Measurements from ENCODE around the gene QARS1. TPM values are rescaled to one million over a fixed set of nuclear protein-coding genes. Genes with fewer than 3 reads are reported as not detected.
A peak's percentile ranks its signal among the peaks of the same experiment; 100 is the strongest.

The QARS1 gene
- total RNA-seq, 1 experiment from 2014 or later, result 326 TPM

DNA sequence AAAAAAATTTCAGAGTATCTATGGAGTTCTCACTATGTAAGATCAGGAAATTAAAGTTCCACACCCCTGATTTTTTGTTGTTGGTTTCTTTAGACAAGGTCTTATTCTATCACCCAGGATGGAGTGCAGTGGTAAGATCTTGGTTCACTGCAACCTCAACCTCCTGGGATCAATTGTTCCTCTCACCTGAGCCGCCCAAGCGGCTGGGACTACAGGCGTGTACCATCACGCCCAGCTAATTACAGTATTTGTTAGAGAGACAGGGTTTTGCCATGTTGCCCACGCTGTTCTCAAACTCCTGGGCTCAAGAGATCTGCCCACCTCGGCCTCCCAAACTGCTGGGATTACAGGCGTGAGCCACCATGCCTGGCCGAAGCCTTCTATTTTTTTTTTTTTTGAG, 23.1 kb downstream of the QARS1 start:
- DNase-seq (ENCODE audit: low read depth), result no peak
- in situ Hi-C loops (cut with HindIII; ENCODE audit: low pct_unique_long_range_greater_than_20kb, low sequenced_read_pairs), result no loop called here

GRCh38 chr3:49079270-49079669, 25.3 kb downstream of the QARS1 start:
- in situ Hi-C loops (cut with HindIII; ENCODE audit: low pct_unique_long_range_greater_than_20kb, low sequenced_read_pairs), result no loop called here
- no peak for DNase-seq (ENCODE audit: low read depth)

GRCh38 chr3:49076646-49077045, 27.9 kb downstream of the QARS1 start:
- no peak for DNase-seq (ENCODE audit: low read depth)
- in situ Hi-C loops (cut with HindIII; ENCODE audit: low pct_unique_long_range_greater_than_20kb, low sequenced_read_pairs), result no loop called here

DNA sequence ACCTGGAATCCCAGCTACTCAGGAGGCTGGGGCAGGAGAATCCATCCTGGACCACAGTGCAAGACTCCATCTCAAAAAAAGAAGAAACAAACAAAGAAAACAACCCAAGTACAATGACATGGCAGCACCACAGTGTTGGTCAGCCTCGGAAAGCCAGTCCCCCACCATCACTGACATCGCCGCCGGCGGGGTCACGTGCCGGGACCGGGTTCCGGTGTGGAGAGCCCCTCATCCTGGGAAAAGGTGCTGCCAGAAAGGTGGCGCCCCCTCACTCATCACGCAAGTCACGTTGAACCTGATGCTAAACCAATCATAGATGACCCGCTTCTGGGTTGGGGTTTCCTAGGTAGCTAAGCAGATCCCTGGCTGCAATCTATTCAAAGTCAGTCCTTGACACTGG, 28.4 kb downstream of the QARS1 start:
- DNase-seq (ENCODE audit: low read depth), result no peak
- in situ Hi-C loops (cut with HindIII; ENCODE audit: low pct_unique_long_range_greater_than_20kb, low sequenced_read_pairs), result no loop called here

GRCh38 chr3:49058011-49058410, 46.5 kb downstream of the QARS1 start:
- in situ Hi-C loops (cut with HindIII; ENCODE audit: low pct_unique_long_range_greater_than_20kb, low sequenced_read_pairs), result no loop called here
- DNase-seq (ENCODE audit: low read depth), result peak; percentile 4

GRCh38 chr3:49057268-49057667, 47.3 kb downstream of the QARS1 start:
- in situ Hi-C loops (cut with HindIII; ENCODE audit: low pct_unique_long_range_greater_than_20kb, low sequenced_read_pairs), result no loop called here
- DNase-seq (ENCODE audit: low read depth), result no peak

DNA sequence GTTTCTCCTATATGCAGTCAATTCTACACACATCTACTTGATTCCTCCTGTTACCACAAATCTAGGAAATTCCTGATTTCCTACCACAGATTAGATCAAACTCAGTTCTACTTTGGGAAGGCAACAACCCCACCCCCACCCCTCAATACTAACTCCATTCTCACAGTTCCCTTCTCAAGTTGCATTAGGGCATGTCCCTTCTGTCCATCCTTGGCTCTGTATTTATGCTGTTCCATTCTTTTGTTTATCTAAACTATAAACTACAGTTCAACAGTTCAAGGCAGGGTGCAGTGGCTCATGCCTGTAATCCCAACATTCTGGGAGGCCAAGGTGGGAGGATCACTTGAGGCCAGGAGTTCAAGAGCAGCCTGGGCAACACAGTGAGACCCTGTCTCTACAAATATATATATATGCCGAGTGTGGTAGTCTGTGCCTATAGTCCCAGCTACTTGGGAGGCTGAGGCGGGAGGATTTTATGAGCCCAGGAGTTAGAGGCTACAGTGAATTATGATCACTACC, 50.2 kb downstream of the QARS1 start:
- in situ Hi-C loops (cut with HindIII; ENCODE audit: low pct_unique_long_range_greater_than_20kb, low sequenced_read_pairs), result no loop called here
- no peak for DNase-seq (ENCODE audit: low read depth)

DNA sequence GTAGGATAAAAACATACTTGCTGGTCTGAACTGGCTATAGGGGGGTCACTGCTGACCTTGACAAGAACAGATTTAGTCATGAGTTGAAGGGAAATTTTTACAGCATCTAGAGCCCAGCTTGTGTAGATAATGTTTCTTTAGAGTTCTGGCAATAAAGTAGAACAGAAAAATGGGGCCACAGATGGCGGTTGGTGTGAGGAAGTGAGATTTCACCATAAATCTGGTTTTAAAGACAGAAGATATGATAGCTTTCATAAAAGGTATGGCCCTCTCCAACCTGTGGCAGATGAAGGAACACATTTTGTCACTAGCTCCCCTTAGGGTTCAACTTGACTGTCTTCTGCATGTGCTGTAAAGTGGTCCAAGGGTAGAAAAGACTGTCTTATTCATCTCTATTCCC, 51.0 kb downstream of the QARS1 start:
- in situ Hi-C loops (cut with HindIII; ENCODE audit: low pct_unique_long_range_greater_than_20kb, low sequenced_read_pairs), result no loop called here
- DNase-seq (ENCODE audit: low read depth), result no peak

Other genes starting within 250 kb of the QARS1 start
- gene SLC25A20, start 205.9 kb downstream of the QARS1 start, total RNA-seq (2014; rRNA removed; shearing (Covaris generic); ENCODE audit: low replicate concordance), result 11.0 and 26.8 TPM in 2 replicates
- 67.2 and 83.3 TPM in 2 replicates for gene ARIH2, start 185.9 kb downstream of the QARS1 start, total RNA-seq (2014; rRNA removed; shearing (Covaris generic); ENCODE audit: low replicate concordance)
- 65.2 and 72.9 TPM in 2 replicates for gene P4HTM, start 114.5 kb downstream of the QARS1 start, total RNA-seq (2014; rRNA removed; shearing (Covaris generic); ENCODE audit: low replicate concordance)
- 38.0 and 38.2 TPM in 2 replicates for gene WDR6, start 97.4 kb downstream of the QARS1 start, total RNA-seq (2014; rRNA removed; shearing (Covaris generic); ENCODE audit: low replicate concordance)
- gene DALRD3, start 86.2 kb downstream of the QARS1 start, total RNA-seq (2014; rRNA removed; shearing (Covaris generic); ENCODE audit: low replicate concordance), result 63.4 and 69.7 TPM in 2 replicates
- 170 and 175 TPM in 2 replicates for gene NDUFAF3, start 82.6 kb downstream of the QARS1 start, total RNA-seq (2014; rRNA removed; shearing (Covaris generic); ENCODE audit: low replicate concordance)
- gene IMPDH2, start 75.4 kb downstream of the QARS1 start, total RNA-seq (2014; rRNA removed; shearing (Covaris generic); ENCODE audit: low replicate concordance), result 222 and 291 TPM in 2 replicates
- gene QRICH1, start 10.7 kb downstream of the QARS1 start, total RNA-seq (2014; rRNA removed; shearing (Covaris generic); ENCODE audit: low replicate concordance), result 88.8 and 107 TPM in 2 replicates
- gene USP19, start 16.1 kb upstream of the QARS1 start, total RNA-seq (2014; rRNA removed; shearing (Covaris generic); ENCODE audit: low replicate concordance), result 37.0 and 42.1 TPM in 2 replicates
- 98.6 and 112 TPM in 2 replicates for gene LAMB2, start 28.3 kb upstream of the QARS1 start, total RNA-seq (2014; rRNA removed; shearing (Covaris generic); ENCODE audit: low replicate concordance)
- gene CCDC71, start 61.6 kb upstream of the QARS1 start, total RNA-seq (2014; rRNA removed; shearing (Covaris generic); ENCODE audit: low replicate concordance), result 22.9 and 31.2 TPM in 2 replicates
- gene KLHDC8B, start 66.8 kb upstream of the QARS1 start, total RNA-seq (2014; rRNA removed; shearing (Covaris generic); ENCODE audit: low replicate concordance), result 14.8 and 26.2 TPM in 2 replicates
- 0.14 TPM in 1 of 2 replicates, not detected in the other for gene C3orf62, start 172.5 kb upstream of the QARS1 start, total RNA-seq (2014; rRNA removed; shearing (Covaris generic); ENCODE audit: low replicate concordance)
- gene USP4, start 235.3 kb upstream of the QARS1 start, total RNA-seq (2014; rRNA removed; shearing (Covaris generic); ENCODE audit: low replicate concordance), result 22.6 and 32.2 TPM in 2 replicates

All from Caki2 (cell line).